Measurements from ENCODE around the gene RREB1. TPM values are rescaled to one million over a fixed set of nuclear protein-coding genes. Genes with fewer than 3 reads are reported as not detected.

RREB1 gene
- total and polyA plus RNA-seq, 2 of the 4 experiments (the other 2 are of a cell fraction): 8.4 to 14.5 TPM

- no TSS peak for BruUV-seq (replicated peaks)
- in situ Hi-C loops (cut with MboI; ENCODE audit: low sequenced_read_pairs): no loop called here
- no peak overlapping the region for H3K27ac ChIP-seq (ENCODE audit: insufficient read depth, low read length)
- no peak overlapping the region for H3K4me3 ChIP-seq (ENCODE audit: insufficient read depth, low read depth, low read length)
- H4K91ac ChIP-seq (ENCODE audit: insufficient read depth, low read depth, low read length): no peak overlapping the region
- ChIA-PET POLR2A (ENCODE audit: unreplicated experiment) (no interaction called here), CTCF (interaction anchor here (0.8 kb wide), 1 partner anchor 13 kb away, joined by 3 read pairs; no protein-coding TSS in a partner anchor)
- no peak overlapping the region for H4K8ac ChIP-seq (ENCODE audit: low read depth in 2 of 2, low read length in 2 of 2)
- TF ChIP-seq NFE2L2 (IDR thresholded peaks at IDR 0.05; ENCODE audit: low read depth, low read length) (no peak), MAFK (IDR thresholded peaks at IDR 0.05; ENCODE audit: low read depth, low read length) (no peak), USF2 (IDR thresholded peaks at IDR 0.05; ENCODE audit: low read depth, low read length) (no peak), BHLHE40 (IDR thresholded peaks at IDR 0.05; ENCODE audit: low read depth, low read length) (no peak), CHD1 (IDR thresholded peaks at IDR 0.05; ENCODE audit: low read depth, low read length) (no peak), MAZ (IDR thresholded peaks at IDR 0.05; ENCODE audit: borderline replicate concordance, low read depth, low read length) (no peak), CTCF (conservative IDR thresholded peaks at IDR 0.05; ENCODE audit: low read depth, low read length) (no peak), RCOR1 (IDR thresholded peaks at IDR 0.05; ENCODE audit: insufficient replicate concordance, low read length) (no peak), POLR2A (IDR thresholded peaks at IDR 0.05; ENCODE audit: low read depth, low read length) (no peak), RFX5 (IDR thresholded peaks at IDR 0.05; ENCODE audit: low read depth, low read length) (no peak)
- H3K4me2 ChIP-seq (ENCODE audit: low read depth, low read length): no peak overlapping the region
- H3K56ac ChIP-seq (ENCODE audit: extremely low read depth, insufficient read depth, low read length): no peak overlapping the region
- H2BK120ac ChIP-seq (ENCODE audit: low read depth, low read length): no peak overlapping the region
- H2BK15ac ChIP-seq (ENCODE audit: low read depth, low read length): no peak overlapping the region
- H3K79me1 ChIP-seq (ENCODE audit: low read depth in 1 of 2, low read length in 2 of 2): peaks cover 12 to 74% of the 10 kb centered on the region in 2 experiments
- intact Hi-C loops (cut with micrococcal nuclease): no loop called here
- H3K36me3 ChIP-seq (ENCODE audit: control insufficient read depth, insufficient read depth, low read length): peaks cover 5% of the 10 kb centered on the region
- no peak overlapping the region for H2AK9ac ChIP-seq (replicated peaks; ENCODE audit: low read depth, low read length, poor library complexity)
- ATAC-seq (ENCODE audit: low read depth) (no peak), DNase-seq (no peak)
- no peak overlapping the region for H4K5ac ChIP-seq (ENCODE audit: low read depth, low read length)
- H3K27me3 ChIP-seq (ENCODE audit: control insufficient read depth, insufficient read depth, low read length): no peaks in the 10 kb centered on the region
- no peak overlapping the region for H3K4ac ChIP-seq (ENCODE audit: low read depth, low read length)
- no peaks in the 10 kb centered on the region for H3K9me3 ChIP-seq (ENCODE audit: control insufficient read depth, insufficient read depth, low read length)
- no peak overlapping the region for H2BK20ac ChIP-seq (ENCODE audit: low read depth, low read length)
- peaks cover 3% of the 10 kb centered on the region for H3K4me1 ChIP-seq (ENCODE audit: control insufficient read depth, insufficient read depth, low read length)
- dilution Hi-C loops (cut with HindIII; ENCODE audit: low sequenced_read_pairs, unreplicated experiment): no loop called here
- H3K18ac ChIP-seq (ENCODE audit: low read depth, low read length): no peak overlapping the region
- no peak overlapping the region for H2AK5ac ChIP-seq (ENCODE audit: low read depth, low read length)
- no peak overlapping the region for H2BK5ac ChIP-seq (ENCODE audit: low read depth, low read length, poor library complexity, severe bottlenecking)
- H4K20me1 ChIP-seq (ENCODE audit: insufficient read depth, low read length): peaks cover 80% of the 10 kb centered on the region
- peaks cover 22% of the 10 kb centered on the region for H3K9me1 ChIP-seq (ENCODE audit: insufficient read depth, low read length)
- no peak overlapping the region for H3K23ac ChIP-seq (ENCODE audit: low read depth, low read length)
- H3K9ac ChIP-seq (ENCODE audit: low read depth, low read length): no peak overlapping the region
- WGBS, 2 experiments (ENCODE audit: extremely low coverage in 2 of 2, insufficient read length in 1 of 2): no CpG with 5 or more reads among the region's 3 CpGs
- H3K14ac ChIP-seq (replicated peaks; ENCODE audit: low read depth, low read length): no peak overlapping the region
- H2AFZ ChIP-seq (replicated peaks; ENCODE audit: low read length, poor library complexity): no peak overlapping the region
Observed at GRCh38 chr6:7122684-7123083, 14.9 kb downstream of the RREB1 start.
